Adrenal gland (tissue), 12 donors: ENCODE results near the gene ANKRD28. TPM values are rescaled to one million over a fixed set of nuclear protein-coding genes. Genes with fewer than 3 reads are reported as not detected.

ENCODE experiments used
- DNase-seq, 7 donors: peaks; one replicate each; pipeline ENCODE4 v3.0.0-alpha.2; 2019 to 2020
- H3K27ac ChIP-seq, 5 donors: fragments of 200-600 bp; sonication (generic) in 4 of 5; 1 replicate in 3 of 5; 2 replicates in 2 of 5; pipeline versions ENCODE4 v1.5.1 to v1.8.0; 2016 to 2020; ENCODE audit warnings: mild to moderate bottlenecking in 1 of 5
- H3K27me3 ChIP-seq: fragments of 200-600 bp; 2 replicates; pipeline ENCODE4 v1.8.0; 2021
- H3K36me3 ChIP-seq, 2 donors: fragments of 200-600 bp; replicated peaks in 1 of 2; 1 replicate in 1 of 2; 2 replicates in 1 of 2; pipeline versions ENCODE4 v1.5.1 to v1.8.0; 2018 to 2022
- H3K4me1 ChIP-seq, 2 donors: fragments of 200-600 bp; replicated peaks in 1 of 2; 1 replicate in 1 of 2; 2 replicates in 1 of 2; pipeline versions ENCODE4 v1.5.1 to v1.8.0; 2018 to 2021
- H3K4me3 ChIP-seq, 4 donors: fragments of 200-600 bp; sonication (generic) in 3 of 4; one replicate each; pipeline ENCODE4 v1.5.1; 2016 to 2018
- H3K9me3 ChIP-seq, 3 donors: fragments of 200-600 bp; sonication (generic) in 1 of 3; replicated peaks in 1 of 3; 1 replicate in 2 of 3; 2 replicates in 1 of 3; pipeline versions ENCODE4 v1.5.1 to v1.8.0; 2016 to 2021
- POLR2A ChIP-seq, 2 donors: fragments of 450-650 bp; IDR thresholded peaks; one replicate each; pipeline ENCODE4 v1.6.1; 2017; ENCODE audit warnings: antibody characterized with exemption in 2 of 2, mild to moderate bottlenecking in 2 of 2, moderate library complexity in 1 of 2
- WGBS, 4 donors: extraction: QIAGEN DNeasy Blood & Tissue Kit in 2 of 4; methylation state at CpG; one replicate each; pipeline versions ENCODE4 v1.1.5 to v1.1.7; 2013 to 2017; 5-methylcytosine and 5-hydroxymethylcytosine counted together
- intact Hi-C, 2 donors: fragments of 100-400 bp; cut with DNase I; formaldehyde crosslinking; loops; one replicate each; pipeline versions ENCODE4 v1.14.1 to v1.15.0; 2022 to 2023
- polyA plus RNA-seq, 3 donors: library from polyadenylated mRNA; stranded (reverse); fragments of 200-250 nt in 2 of 3; fragments of 350-450 nt in 1 of 3; fragmentation: Illumina TruSeq in 1 of 3; extraction: RNeasy Lipid Tissue Mini Kit (QIAGEN cat#74804) in 1 of 3; gene quantifications; one replicate each; pipeline ENCODE4 v1.2.3, GENCODE V29; 2013 to 2014
- total RNA-seq, 9 donors: library from RNA; depleted of rRNA in 4 of 9; stranded (reverse); fragments of >200 nt in 4 of 9; fragments of 120-200 nt in 1 of 9; fragmentation: NEBNext Ultra II Directional in 1 of 9; extraction: Animal tissue kit (Norgen Biotek cat#: 25700) in 1 of 9; gene quantifications; one replicate each; pipeline versions ENCODE4 v1.1.0 to v1.2.4, GENCODE V29; 2013 to 2023
- TF ChIP-seq, protein P1 (sequence below), 6 experiments: fragments of 450-650 bp in 4 of 6; fragments of 200-600 bp in 2 of 6; sonication (generic) in 1 of 6; IDR thresholded peaks; 1 replicate in 5 of 6; 2 replicates in 1 of 6; pipeline versions ENCODE4 v1.5.1 to v1.8.0; 2016 to 2021; ENCODE audit warnings: antibody characterized with exemption in 6 of 6, mild to moderate bottlenecking in 2 of 6, moderate library complexity in 1 of 6
- donor health status: healthy with polysubstance abuse.
- donor health status: Bipolar disorder and iron deficiency.
- donor health status: DM: yes; HTN: yes; CAD: no.
- donor health status: DM: no; HTN: no; CAD: no.
- donor health status: DM: no; HTN: no; CAD: no.
- donor health status: DM: yes; HTN: yes; CAD: no.

The ANKRD28 gene
- total and polyA plus RNA-seq, 12 donors: 11.0 to 71.7 (median 34.5) TPM

DNA sequence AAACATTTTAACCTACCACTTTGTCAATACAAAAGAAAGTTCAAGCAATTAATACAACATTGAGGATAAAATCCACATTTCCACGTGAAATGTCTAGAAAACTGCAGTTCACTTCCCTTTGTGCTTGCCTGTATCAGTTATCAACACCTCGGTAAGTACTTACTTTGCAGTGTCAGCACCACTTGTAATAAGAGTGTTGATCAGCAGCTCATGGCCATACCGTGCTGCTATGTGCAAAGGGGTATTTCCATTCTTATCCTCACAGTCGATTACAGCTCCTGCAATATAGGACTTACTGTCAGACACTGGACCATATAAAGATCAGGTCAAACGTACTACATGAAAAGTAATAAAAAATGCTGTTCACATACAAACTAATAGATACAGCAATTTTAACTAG lies 84.4 kb downstream of the ANKRD28 start:
- Histone ChIP-seq H3K9me3 (no peaks in the 10 kb centered on the region), H3K27me3 (no peaks in the 10 kb centered on the region), H3K36me3 (peaks cover 0 to 5% of the 10 kb centered on the region in 2 donors), H3K4me3 (no peak overlapping the region), H3K27ac (no peak overlapping the region), H3K4me1 (peaks cover 0 to 6% of the 10 kb centered on the region in 2 donors)
- intact Hi-C loops: no loop called here
- no peak for DNase-seq
- TF ChIP-seq, protein P1, sequence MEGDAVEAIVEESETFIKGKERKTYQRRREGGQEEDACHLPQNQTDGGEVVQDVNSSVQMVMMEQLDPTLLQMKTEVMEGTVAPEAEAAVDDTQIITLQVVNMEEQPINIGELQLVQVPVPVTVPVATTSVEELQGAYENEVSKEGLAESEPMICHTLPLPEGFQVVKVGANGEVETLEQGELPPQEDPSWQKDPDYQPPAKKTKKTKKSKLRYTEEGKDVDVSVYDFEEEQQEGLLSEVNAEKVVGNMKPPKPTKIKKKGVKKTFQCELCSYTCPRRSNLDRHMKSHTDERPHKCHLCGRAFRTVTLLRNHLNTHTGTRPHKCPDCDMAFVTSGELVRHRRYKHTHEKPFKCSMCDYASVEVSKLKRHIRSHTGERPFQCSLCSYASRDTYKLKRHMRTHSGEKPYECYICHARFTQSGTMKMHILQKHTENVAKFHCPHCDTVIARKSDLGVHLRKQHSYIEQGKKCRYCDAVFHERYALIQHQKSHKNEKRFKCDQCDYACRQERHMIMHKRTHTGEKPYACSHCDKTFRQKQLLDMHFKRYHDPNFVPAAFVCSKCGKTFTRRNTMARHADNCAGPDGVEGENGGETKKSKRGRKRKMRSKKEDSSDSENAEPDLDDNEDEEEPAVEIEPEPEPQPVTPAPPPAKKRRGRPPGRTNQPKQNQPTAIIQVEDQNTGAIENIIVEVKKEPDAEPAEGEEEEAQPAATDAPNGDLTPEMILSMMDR (IDR thresholded peaks at IDR 0.05): no peak
- TF ChIP-seq POLR2A (IDR thresholded peaks at IDR 0.05): no peak
- 86 to 97% (median 94%) methylated on average over 5 of the region's 5 CpGs for WGBS, 4 donors

DNA sequence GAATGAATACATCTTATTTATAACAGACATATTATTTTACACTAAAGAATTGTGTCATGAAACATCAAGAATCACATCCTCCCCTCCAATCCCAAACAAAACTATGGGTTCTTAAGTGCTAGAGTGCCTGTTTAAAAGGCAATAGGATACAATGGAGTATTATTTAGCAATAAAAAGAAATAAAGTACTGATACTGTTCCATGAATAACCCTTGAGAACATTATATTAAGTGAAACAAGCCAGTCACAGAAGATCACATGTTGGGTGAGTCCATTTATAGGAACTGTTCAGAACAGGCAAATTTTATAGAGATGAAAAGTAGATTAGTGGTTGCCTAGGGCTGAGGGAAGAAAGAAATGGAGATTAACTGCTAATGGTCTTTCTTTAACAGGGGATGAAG lies 86.5 kb downstream of the ANKRD28 start:
- TF ChIP-seq, protein P1 (IDR thresholded peaks at IDR 0.05): no peak
- no peak for TF ChIP-seq POLR2A (IDR thresholded peaks at IDR 0.05)
- DNase-seq: no peak
- H3K9me3 ChIP-seq: no peaks in the 10 kb centered on the region
- H3K4me1 ChIP-seq: peaks cover 0 to 6% of the 10 kb centered on the region in 2 donors
- no peaks in the 10 kb centered on the region for H3K27me3 ChIP-seq
- H3K4me3 ChIP-seq: no peak overlapping the region
- no peak overlapping the region for H3K27ac ChIP-seq
- H3K36me3 ChIP-seq: peaks cover 0 to 10% of the 10 kb centered on the region in 2 donors
- intact Hi-C loops: no loop called here

DNA sequence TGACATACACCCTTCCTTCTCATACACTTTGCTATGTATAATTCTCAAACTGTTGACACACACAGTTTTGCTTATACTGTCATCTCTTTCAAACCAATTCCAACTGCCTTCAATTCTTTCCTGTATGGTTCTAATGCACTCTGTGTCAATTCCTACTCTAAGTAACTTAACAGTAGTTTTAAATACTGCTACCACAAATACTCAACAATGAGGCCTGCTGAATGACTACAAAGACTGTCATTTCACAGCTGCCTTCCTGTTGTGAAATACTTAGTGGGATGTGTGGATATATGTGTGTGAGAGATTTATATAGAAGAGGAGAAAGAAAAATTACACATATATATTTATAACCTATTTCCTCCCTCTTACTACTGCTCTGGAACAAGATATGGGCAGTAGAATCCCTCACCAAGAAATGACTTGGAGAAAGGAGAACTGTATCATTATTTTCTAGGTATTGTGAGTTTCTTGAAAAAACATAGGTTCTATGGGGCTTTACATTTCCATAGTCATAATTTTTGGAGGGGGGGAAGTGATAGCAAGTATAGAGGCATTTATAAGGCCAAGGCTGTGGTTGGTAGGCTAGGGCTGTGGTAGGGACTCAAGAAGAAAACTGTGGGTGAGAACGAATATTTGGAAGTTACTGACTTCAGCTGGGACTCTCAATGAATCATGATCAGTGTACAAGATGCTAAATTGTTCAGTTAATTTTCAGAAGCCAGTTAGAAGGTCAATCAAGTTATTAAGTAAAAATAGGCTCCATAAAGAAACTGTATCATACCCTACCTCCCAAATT lies 88.7 kb downstream of the ANKRD28 start:
- 74 to 77% (median 75%) methylated on average over 1 of the region's 1 CpG for WGBS, 4 donors
- intact Hi-C loops: no loop called here
- H3K36me3 ChIP-seq: peaks cover 0 to 10% of the 10 kb centered on the region in 2 donors

DNA sequence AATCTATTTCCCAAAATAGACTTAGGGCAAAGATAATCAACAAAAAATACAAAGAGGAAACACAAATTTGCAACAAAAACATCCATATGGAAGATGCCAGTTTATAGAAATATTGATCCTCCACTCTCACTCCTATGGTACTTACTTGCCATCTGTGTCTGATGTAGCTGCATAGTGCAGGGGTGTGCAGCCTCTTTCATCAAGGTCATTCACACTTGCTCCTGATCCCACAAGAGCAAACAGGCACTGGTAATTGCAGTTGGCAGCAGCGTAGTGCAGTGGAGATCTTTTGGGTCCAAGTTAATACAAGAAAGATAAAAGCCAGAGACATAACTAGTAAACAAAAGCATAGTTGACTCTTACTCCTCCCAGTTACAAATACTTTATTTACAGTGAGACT lies 90.0 kb downstream of the ANKRD28 start:
- DNase-seq: no peak
- TF ChIP-seq, protein P1 (IDR thresholded peaks at IDR 0.05): no peak
- no peak for TF ChIP-seq POLR2A (IDR thresholded peaks at IDR 0.05)
- WGBS, 4 donors: 83 to 95% (median 90%) methylated on average over 1 of the region's 1 CpG
- Histone ChIP-seq H3K4me3 (no peak overlapping the region), H3K36me3 (peaks cover 0 to 10% of the 10 kb centered on the region in 2 donors), H3K4me1 (peaks cover 0 to 6% of the 10 kb centered on the region in 2 donors), H3K9me3 (no peaks in the 10 kb centered on the region), H3K27me3 (no peaks in the 10 kb centered on the region), H3K27ac (no peak overlapping the region)
- intact Hi-C loops: no loop called here

More for the DNA sequence above, 88.7 kb downstream of the ANKRD28 start:
- no peaks in the 10 kb centered on the region for H3K27me3 ChIP-seq
- peaks cover 0 to 6% of the 10 kb centered on the region in 2 donors for H3K4me1 ChIP-seq
- no peaks in the 10 kb centered on the region for H3K9me3 ChIP-seq
- no peak overlapping the region for H3K4me3 ChIP-seq
- TF ChIP-seq, protein P1 (IDR thresholded peaks at IDR 0.05): no peak
- no peak for TF ChIP-seq POLR2A (IDR thresholded peaks at IDR 0.05)
- H3K27ac ChIP-seq: no peak overlapping the region
- DNase-seq: no peak
